Femur (tissue), 1 donor: ENCODE results near the gene PPAT.
"Not testable (repeated sequence)": the region's sequence is repeated elsewhere in the genome, so short reads cannot be mapped to it uniquely, and the experiment has no call there.

Experiments used
- DNase-seq: peaks from one replicate; pipeline ENCODE4 v3.0.0-alpha.2; 2017

PPAT gene

GRCh38 chr4:56435140-56435926 is at the start of gene PPAT:
Gene PPAT (minus strand): TSS chr4:56435615. CDS start chr4:56435477, 138 bp downstream.
- DNase-seq, result peak; percentile 99

GRCh38 chr4:56480691-56481090 is 45.3 kb upstream of the PPAT start:
- DNase-seq, result no peak

GRCh38 chr4:56477192-56477702 is 41.8 kb upstream of the PPAT start:
- no peak for DNase-seq

GRCh38 chr4:56475917-56476316 is 40.5 kb upstream of the PPAT start:
- no peak for DNase-seq

- no peak for DNase-seq
Measured at GRCh38 chr4:56469489-56470210, 34.2 kb upstream of the PPAT start.

- DNase-seq, result peak; percentile 49
Measured at GRCh38 chr4:56468097-56468422, 32.6 kb upstream of the PPAT start.

GRCh38 chr4:56467284-56468096 is 32.1 kb upstream of the PPAT start, which contains the start of gene SRP72:
Gene SRP72 (plus strand): TSS chr4:56467617. CDS start chr4:56467636, 19 bp downstream.
- peak; percentile 94 for DNase-seq

GRCh38 chr4:56466910-56467283 is 31.5 kb upstream of the PPAT start:
- no peak for DNase-seq

GRCh38 chr4:56466296-56466761 is 30.9 kb upstream of the PPAT start:
- DNase-seq, result not testable (repeated sequence)

- no peak for DNase-seq
Measured at GRCh38 chr4:56465599-56466295, 30.3 kb upstream of the PPAT start.

GRCh38 chr4:56464581-56464980 is 29.2 kb upstream of the PPAT start:
- DNase-seq, result no peak

GRCh38 chr4:56463711-56464110 is 28.3 kb upstream of the PPAT start:
- no peak for DNase-seq

GRCh38 chr4:56462157-56462556 is 26.7 kb upstream of the PPAT start:
- no peak for DNase-seq

GRCh38 chr4:56460085-56460484 is 24.7 kb upstream of the PPAT start:
- DNase-seq, result no peak

GRCh38 chr4:56450342-56450741 is 14.9 kb upstream of the PPAT start:
- DNase-seq, result no peak

- DNase-seq, result not testable (repeated sequence)
Measured at GRCh38 chr4:56449475-56449874, 14.1 kb upstream of the PPAT start.

- no peak for DNase-seq
Measured at GRCh38 chr4:56448301-56448700, 12.9 kb upstream of the PPAT start.

- DNase-seq, result no peak
Measured at GRCh38 chr4:56445699-56446098, 10.3 kb upstream of the PPAT start.

- no peak for DNase-seq
Measured at GRCh38 chr4:56444719-56445118, 9.3 kb upstream of the PPAT start.

- no peak for DNase-seq
Measured at GRCh38 chr4:56440983-56441382, 5.6 kb upstream of the PPAT start.

- DNase-seq, result no peak
Measured at GRCh38 chr4:56438766-56439165, 3.4 kb upstream of the PPAT start.

GRCh38 chr4:56434599-56435139 is 746 bp downstream of the PPAT start:
- peak; percentile 71 for DNase-seq
